HL-60 (cell line): Measurements from ENCODE around the gene MSH5.
A peak's percentile ranks its signal among the peaks of the same experiment; 100 is the strongest.

Experiments
- DNase-seq, 2 experiments: peaks; one replicate each; pipeline ENCODE4 v3.0.0-alpha.2; 2010 to 2020; ENCODE audit warnings: low read depth in 1 of 2, low spot score in 1 of 2
- H3K27ac ChIP-seq: fragments of 250-450 bp; sonication (Bioruptor Pico); replicated peaks from 2 replicates; pipeline ENCODE4 v1.5.1; 2020; ENCODE audit warnings: mild to moderate bottlenecking, moderate library complexity
- H3K27me3 ChIP-seq: fragments of 250-450 bp; sonication (Bioruptor Pico); 2 replicates; pipeline ENCODE4 v1.5.1; 2021; ENCODE audit warnings: mild to moderate bottlenecking, moderate library complexity; ENCODE audit not compliant: insufficient read depth, poor library complexity, severe bottlenecking
- H3K4me3 ChIP-seq: replicated peaks from 2 replicates; pipeline ENCODE4 v1.5.1; 2011; ENCODE audit warnings: mild to moderate bottlenecking, control low read depth, low read length; ENCODE audit not compliant: insufficient read depth
- CTCF ChIP-seq: IDR thresholded peaks from one replicate; pipeline ENCODE4 v1.5.1; 2011; ENCODE audit warnings: low read length, control low read depth, inconsistent platforms; ENCODE audit not compliant: insufficient read depth
- GABPA ChIP-seq: IDR thresholded peaks from 2 replicates; pipeline ENCODE4 v1.6.1; 2012; ENCODE audit warnings: low read depth
- POLR2AphosphoS5 ChIP-seq: IDR thresholded peaks from 2 replicates; pipeline ENCODE4 v1.6.1; 2012; ENCODE audit warnings: low read depth
- REST ChIP-seq: IDR thresholded peaks from 2 replicates; pipeline ENCODE4 v1.6.1; 2012; ENCODE audit warnings: low read depth; ENCODE audit not compliant: insufficient replicate concordance
- SPI1 ChIP-seq: IDR thresholded peaks from 2 replicates; pipeline ENCODE4 v1.6.1; 2012; ENCODE audit warnings: low read depth, mild to moderate bottlenecking, borderline replicate concordance

Gene MSH5

GRCh38 chr6:31780507-31781243, 40.9 kb downstream of the MSH5 start:
- Histone ChIP-seq H3K27me3 (no peaks in the 10 kb centered on the region), H3K27ac (no peak overlapping the region), H3K4me3 (no peak overlapping the region)
- no peak for DNase-seq
- TF ChIP-seq SPI1 (no peak), POLR2AphosphoS5 (no peak), CTCF (no peak), REST (no peak), GABPA (no peak)

- Histone ChIP-seq H3K27ac (no peak overlapping the region), H3K27me3 (no peaks in the 10 kb centered on the region), H3K4me3 (no peak overlapping the region)
- DNase-seq: no peak
- no peak for TF ChIP-seq REST
- no peak for TF ChIP-seq SPI1
- TF ChIP-seq CTCF: no peak
- TF ChIP-seq POLR2AphosphoS5: no peak
- no peak for TF ChIP-seq GABPA
These were observed 41.7 kb downstream of the MSH5 start for GRCh38 chr6:31781244-31782125.

- H3K27me3 ChIP-seq: no peaks in the 10 kb centered on the region
- H3K4me3 ChIP-seq: no peak overlapping the region
- no peak overlapping the region for H3K27ac ChIP-seq
- DNase-seq: no peak
- TF ChIP-seq CTCF (no peak), POLR2AphosphoS5 (peak; percentile 36), GABPA (no peak), SPI1 (no peak), REST (no peak)
These were observed 42.5 kb downstream of the MSH5 start for GRCh38 chr6:31782126-31782855.
